ENCODE data around the gene ITSN1.

GRCh38 chr21:33938381-33938780 is 296.1 kb downstream of the ITSN1 start:
- TF ChIP-seq, protein P1, sequence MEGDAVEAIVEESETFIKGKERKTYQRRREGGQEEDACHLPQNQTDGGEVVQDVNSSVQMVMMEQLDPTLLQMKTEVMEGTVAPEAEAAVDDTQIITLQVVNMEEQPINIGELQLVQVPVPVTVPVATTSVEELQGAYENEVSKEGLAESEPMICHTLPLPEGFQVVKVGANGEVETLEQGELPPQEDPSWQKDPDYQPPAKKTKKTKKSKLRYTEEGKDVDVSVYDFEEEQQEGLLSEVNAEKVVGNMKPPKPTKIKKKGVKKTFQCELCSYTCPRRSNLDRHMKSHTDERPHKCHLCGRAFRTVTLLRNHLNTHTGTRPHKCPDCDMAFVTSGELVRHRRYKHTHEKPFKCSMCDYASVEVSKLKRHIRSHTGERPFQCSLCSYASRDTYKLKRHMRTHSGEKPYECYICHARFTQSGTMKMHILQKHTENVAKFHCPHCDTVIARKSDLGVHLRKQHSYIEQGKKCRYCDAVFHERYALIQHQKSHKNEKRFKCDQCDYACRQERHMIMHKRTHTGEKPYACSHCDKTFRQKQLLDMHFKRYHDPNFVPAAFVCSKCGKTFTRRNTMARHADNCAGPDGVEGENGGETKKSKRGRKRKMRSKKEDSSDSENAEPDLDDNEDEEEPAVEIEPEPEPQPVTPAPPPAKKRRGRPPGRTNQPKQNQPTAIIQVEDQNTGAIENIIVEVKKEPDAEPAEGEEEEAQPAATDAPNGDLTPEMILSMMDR (IDR thresholded peaks at IDR 0.05 in 4 of 5, conservative IDR thresholded peaks at IDR 0.05 in 1 of 5): no peak
- TF ChIP-seq POLR2A (IDR thresholded peaks at IDR 0.05): no peak

Measured in gastrocnemius medialis (tissue), 4 donors.